Epithelial cell of proximal tubule (primary cell): ENCODE results near the gene RPL21. TPM values are rescaled to one million over a fixed set of nuclear protein-coding genes. Genes with fewer than 3 reads are reported as not detected.

Experiments
- DNase-seq: peaks from one replicate; pipeline ENCODE4 v3.0.0-alpha.2; 2011; ENCODE audit warnings: low read depth
- H3K4me3 ChIP-seq: 2 replicates; pipeline ENCODE4 v1.5.1; 2011; ENCODE audit warnings: low read depth, mild to moderate bottlenecking, low read length
- CTCF ChIP-seq: conservative IDR thresholded peaks from 2 replicates; pipeline ENCODE4 v1.5.1; 2012; ENCODE audit warnings: low read depth, mild to moderate bottlenecking, low read length
- total RNA-seq: library from RNA; depleted of rRNA; stranded (reverse); fragments of >200 nt; gene quantifications from 2 replicates; pipeline ENCODE4 v1.2.3, GENCODE V29; 2015

Gene RPL21
- total RNA-seq, 1 donor from 2014 or later, result 1,691 TPM

GRCh38 chr13:27304611-27305010 lies 53.3 kb downstream of the RPL21 start:
- H3K4me3 ChIP-seq, result no peak overlapping the region
- TF ChIP-seq CTCF, result no peak
- no peak for DNase-seq

Other genes with a start within 250 kb of the RPL21 start
- gene USP12, start 79.7 kb upstream of the RPL21 start, total RNA-seq, result 14.1 and 18.4 TPM in 2 replicates
- 1.8 and 3.7 TPM in 2 replicates for gene RASL11A, start 19.3 kb downstream of the RPL21 start, total RNA-seq
- 160 and 349 TPM in 2 replicates for gene GTF3A, start 173.1 kb downstream of the RPL21 start, total RNA-seq
- 50.0 and 59.0 TPM in 2 replicates for gene MTIF3, start 199.0 kb downstream of the RPL21 start, total RNA-seq